ENCODE data around the gene MYH11. TPM values are rescaled to one million over a fixed set of nuclear protein-coding genes. Genes with fewer than 3 reads are reported as not detected.

Gene MYH11
- total and polyA plus RNA-seq, 10 of the 15 experiments (the other 5 are each of a cell fraction or from before 2014, with no cell fraction given) = 0.01 to 1.9 (median 0.13) TPM; not detected in 1

DNA sequence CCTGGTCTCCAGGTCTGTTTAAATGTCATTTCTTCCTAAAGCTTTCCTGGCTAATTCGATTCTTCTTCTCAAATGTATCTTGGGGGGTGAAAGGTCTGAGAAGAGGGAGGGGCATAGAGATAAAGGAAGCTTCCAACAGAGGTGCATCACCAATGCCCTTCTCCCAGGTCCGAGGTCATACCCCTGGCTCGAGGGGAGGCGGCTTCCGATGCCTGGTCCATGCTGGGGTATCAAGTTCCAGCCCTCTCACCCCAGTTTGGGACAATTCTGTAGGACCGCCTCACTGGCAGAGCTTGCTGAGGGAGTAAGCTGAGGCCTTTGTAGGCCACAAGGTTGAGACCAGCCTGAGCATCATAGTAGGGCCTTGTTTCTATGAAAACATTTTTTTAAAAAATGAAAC is 41.8 kb upstream of the MYH11 start:
- TF ChIP-seq, protein P1, sequence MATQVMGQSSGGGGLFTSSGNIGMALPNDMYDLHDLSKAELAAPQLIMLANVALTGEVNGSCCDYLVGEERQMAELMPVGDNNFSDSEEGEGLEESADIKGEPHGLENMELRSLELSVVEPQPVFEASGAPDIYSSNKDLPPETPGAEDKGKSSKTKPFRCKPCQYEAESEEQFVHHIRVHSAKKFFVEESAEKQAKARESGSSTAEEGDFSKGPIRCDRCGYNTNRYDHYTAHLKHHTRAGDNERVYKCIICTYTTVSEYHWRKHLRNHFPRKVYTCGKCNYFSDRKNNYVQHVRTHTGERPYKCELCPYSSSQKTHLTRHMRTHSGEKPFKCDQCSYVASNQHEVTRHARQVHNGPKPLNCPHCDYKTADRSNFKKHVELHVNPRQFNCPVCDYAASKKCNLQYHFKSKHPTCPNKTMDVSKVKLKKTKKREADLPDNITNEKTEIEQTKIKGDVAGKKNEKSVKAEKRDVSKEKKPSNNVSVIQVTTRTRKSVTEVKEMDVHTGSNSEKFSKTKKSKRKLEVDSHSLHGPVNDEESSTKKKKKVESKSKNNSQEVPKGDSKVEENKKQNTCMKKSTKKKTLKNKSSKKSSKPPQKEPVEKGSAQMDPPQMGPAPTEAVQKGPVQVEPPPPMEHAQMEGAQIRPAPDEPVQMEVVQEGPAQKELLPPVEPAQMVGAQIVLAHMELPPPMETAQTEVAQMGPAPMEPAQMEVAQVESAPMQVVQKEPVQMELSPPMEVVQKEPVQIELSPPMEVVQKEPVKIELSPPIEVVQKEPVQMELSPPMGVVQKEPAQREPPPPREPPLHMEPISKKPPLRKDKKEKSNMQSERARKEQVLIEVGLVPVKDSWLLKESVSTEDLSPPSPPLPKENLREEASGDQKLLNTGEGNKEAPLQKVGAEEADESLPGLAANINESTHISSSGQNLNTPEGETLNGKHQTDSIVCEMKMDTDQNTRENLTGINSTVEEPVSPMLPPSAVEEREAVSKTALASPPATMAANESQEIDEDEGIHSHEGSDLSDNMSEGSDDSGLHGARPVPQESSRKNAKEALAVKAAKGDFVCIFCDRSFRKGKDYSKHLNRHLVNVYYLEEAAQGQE (IDR thresholded peaks at IDR 0.05; ENCODE audit: low read depth, low read length) = no peak
- TF ChIP-seq LARP7 (IDR thresholded peaks at IDR 0.05) = no peak
- TF ChIP-seq, protein P2, sequence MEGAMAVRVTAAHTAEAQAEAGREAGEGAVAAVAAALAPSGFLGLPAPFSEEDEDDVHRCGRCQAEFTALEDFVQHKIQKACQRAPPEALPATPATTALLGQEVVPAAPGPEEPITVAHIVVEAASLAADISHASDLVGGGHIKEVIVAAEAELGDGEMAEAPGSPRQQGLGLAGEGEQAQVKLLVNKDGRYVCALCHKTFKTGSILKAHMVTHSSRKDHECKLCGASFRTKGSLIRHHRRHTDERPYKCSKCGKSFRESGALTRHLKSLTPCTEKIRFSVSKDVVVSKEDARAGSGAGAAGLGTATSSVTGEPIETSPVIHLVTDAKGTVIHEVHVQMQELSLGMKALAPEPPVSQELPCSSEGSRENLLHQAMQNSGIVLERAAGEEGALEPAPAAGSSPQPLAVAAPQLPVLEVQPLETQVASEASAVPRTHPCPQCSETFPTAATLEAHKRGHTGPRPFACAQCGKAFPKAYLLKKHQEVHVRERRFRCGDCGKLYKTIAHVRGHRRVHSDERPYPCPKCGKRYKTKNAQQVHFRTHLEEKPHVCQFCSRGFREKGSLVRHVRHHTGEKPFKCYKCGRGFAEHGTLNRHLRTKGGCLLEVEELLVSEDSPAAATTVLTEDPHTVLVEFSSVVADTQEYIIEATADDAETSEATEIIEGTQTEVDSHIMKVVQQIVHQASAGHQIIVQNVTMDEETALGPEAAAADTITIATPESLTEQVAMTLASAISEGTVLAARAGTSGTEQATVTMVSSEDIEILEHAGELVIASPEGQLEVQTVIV (IDR thresholded peaks at IDR 0.05; ENCODE audit: borderline replicate concordance, partially characterized antibody) = no peak
- no peak for TF ChIP-seq SMC3 (IDR thresholded peaks at IDR 0.05; ENCODE audit: borderline replicate concordance, low read length)
- TF ChIP-seq SPI1 (IDR thresholded peaks at IDR 0.05; ENCODE audit: borderline replicate concordance, insufficient read depth, low read depth, low read length) = no peak
- no peak for TF ChIP-seq TCF12 (IDR thresholded peaks at IDR 0.05; ENCODE audit: low read depth, low read length)
- no peaks in the 10 kb centered on the region for H4K20me1 ChIP-seq (ENCODE audit: control insufficient read depth, insufficient read depth)
- no peaks in the 10 kb centered on the region for H3K36me3 ChIP-seq (ENCODE audit: control insufficient read depth in 2 of 2, insufficient read depth in 2 of 2, low read length in 1 of 2)
- 87% methylated on average over 6 of the region's 6 CpGs for WGBS (ENCODE audit: insufficient coverage, insufficient replicate concordance, low lambda C conversion rate, missing lambda C conversion rate)
- intact Hi-C loops (cut with micrococcal nuclease; ENCODE audit: unreplicated experiment) = loop anchor here (5.0 kb wide), 1 partner anchor 109 kb away; no protein-coding TSS in a partner anchor
- no peaks in the 10 kb centered on the region for H3K9me3 ChIP-seq (replicated peaks; ENCODE audit: control insufficient read depth, insufficient read depth, low read length)
- SMC1A ChIA-PET (ENCODE audit: uncharacterized antibody, unreplicated experiment) = interaction anchor here (1.1 to 4.1 kb wide), 5 partner anchors 9 to 52 kb away, joined by 3 to 37 read pairs (median 6); partner anchors contain the start of gene CEP20
- peak overlapping the region; percentile 47; the same call in 1 of the 2 replicates for H3K4me2 ChIP-seq (ENCODE audit: control insufficient read depth, insufficient read depth)
- peaks cover 37% of the 10 kb centered on the region for H3K4me1 ChIP-seq (ENCODE audit: control insufficient read depth, insufficient read depth, low read length)
- no peak overlapping the region for H3K9ac ChIP-seq (ENCODE audit: control insufficient read depth, insufficient read depth, low read length)
- CTCF ChIA-PET = interaction anchor here (1.5 kb wide), 2 partner anchors 10 to 15 kb away, joined by 3 to 4 read pairs; partner anchors contain the start of gene CEP20
- FAIRE-seq (no peak), DNase-seq (ENCODE audit: low read depth, low spot score) (no peak), ATAC-seq (no peak)
- in situ Hi-C loops (cut with MboI) = no loop called here
- BruUV-seq (replicated peaks) = no TSS peak
- RAD21 ChIA-PET (ENCODE audit: unreplicated experiment) = interaction anchor here (2.2 kb wide), 1 partner anchor 10 kb away, joined by 6 read pairs; the partner anchor contains the start of gene CEP20
- no peaks in the 10 kb centered on the region for H3K79me2 ChIP-seq (ENCODE audit: control insufficient read depth, insufficient read depth, low read length)
- POLR2A ChIA-PET = interaction anchor here (0.6 to 1.4 kb wide), 3 partner anchors 11 to 254 kb away, joined by 3 to 12 read pairs (median 6); partner anchors contain the start of gene CEP20
- H2AFZ ChIP-seq (ENCODE audit: control insufficient read depth, low read depth, low read length) = no peak overlapping the region
- no peak overlapping the region for H3K4me3 ChIP-seq
- H3K27me3 ChIP-seq (replicated peaks in 1 of 2; ENCODE audit: control insufficient read depth in 2 of 2, insufficient read depth in 2 of 2, low read length in 1 of 2) = no peaks in the 10 kb centered on the region
- H3K27ac ChIP-seq (ENCODE audit: control insufficient read depth, insufficient read depth) = peak overlapping the region; percentile 88
